H9 (cell line): ENCODE measurements around the gene NECTIN4. TPM values are rescaled to one million over a fixed set of nuclear protein-coding genes. Genes with fewer than 3 reads are reported as not detected.
"Not testable (repeated sequence)": the region's sequence is repeated elsewhere in the genome, so short reads cannot be mapped to it uniquely, and the experiment has no call there.

ENCODE experiments used
- DNase-seq: peaks from one replicate; pipeline ENCODE4 v3.0.0-alpha.2; 2017
- H2AFZ ChIP-seq: one replicate; pipeline ENCODE4 v1.6.1; 2013; ENCODE audit warnings: mild to moderate bottlenecking, low read length, control low read depth, moderate library complexity
- H2AK5ac ChIP-seq: 2 replicates; pipeline ENCODE4 v1.6.1; 2013; ENCODE audit warnings: low read length, control low read depth, mixed read lengths; ENCODE audit not compliant: insufficient read length
- H2BK120ac ChIP-seq: one replicate; pipeline ENCODE4 v1.6.1; 2013; ENCODE audit warnings: low read depth, mild to moderate bottlenecking, low read length, control low read depth, inconsistent platforms; ENCODE audit not compliant: poor library complexity, severe bottlenecking
- H2BK12ac ChIP-seq: 2 replicates; pipeline ENCODE4 v1.6.1; 2013; ENCODE audit warnings: low read length, control low read depth, mixed read lengths, low read depth; ENCODE audit not compliant: insufficient read length
- H2BK15ac ChIP-seq: 2 replicates; pipeline ENCODE4 v1.6.1; 2013; ENCODE audit warnings: low read depth, low read length, control low read depth
- H2BK20ac ChIP-seq: one replicate; pipeline ENCODE4 v1.6.1; 2013; ENCODE audit warnings: low read depth, mild to moderate bottlenecking, low read length, control low read depth, inconsistent platforms; ENCODE audit not compliant: poor library complexity, severe bottlenecking
- H2BK5ac ChIP-seq: 2 replicates; pipeline ENCODE4 v1.6.1; 2013; ENCODE audit warnings: low read length, control low read depth, mixed read lengths; ENCODE audit not compliant: insufficient read length
- H3K14ac ChIP-seq: 2 replicates; pipeline ENCODE4 v1.6.1; 2013; ENCODE audit warnings: low read length, control low read depth; ENCODE audit not compliant: insufficient read depth
- H3K18ac ChIP-seq: 2 replicates; pipeline ENCODE4 v1.6.1; 2013; ENCODE audit warnings: low read depth, mild to moderate bottlenecking, mixed read lengths, low read length, control low read depth; ENCODE audit not compliant: insufficient read length
- H3K23ac ChIP-seq: 2 replicates; pipeline ENCODE4 v1.6.1; 2013; ENCODE audit warnings: low read length, control low read depth, mixed read lengths, low read depth; ENCODE audit not compliant: insufficient read length
- H3K23me2 ChIP-seq: 2 replicates; pipeline ENCODE4 v1.6.1; 2013; ENCODE audit warnings: low read depth, mild to moderate bottlenecking, mixed read lengths, low read length, control low read depth; ENCODE audit not compliant: insufficient read length, poor library complexity, severe bottlenecking
- H3K27ac ChIP-seq: 2 replicates; pipeline ENCODE4 v1.5.1; 2013; ENCODE audit warnings: low read length, control low read depth, mixed read lengths, low read depth; ENCODE audit not compliant: insufficient read length
- H3K27me3 ChIP-seq: 2 replicates; pipeline ENCODE4 v1.6.1; 2013; ENCODE audit warnings: low read length, control low read depth, inconsistent platforms; ENCODE audit not compliant: insufficient read depth
- H3K4ac ChIP-seq: 2 replicates; pipeline ENCODE4 v1.6.1; 2013; ENCODE audit warnings: low read depth, mild to moderate bottlenecking, control low read depth, inconsistent platforms, low read length, moderate library complexity
- H3K4me1 ChIP-seq: 2 replicates; pipeline ENCODE4 v1.6.1; 2013; ENCODE audit warnings: low read length, control low read depth, inconsistent platforms; ENCODE audit not compliant: insufficient read depth
- H3K4me2 ChIP-seq: 2 replicates; pipeline ENCODE4 v1.6.1; 2013; ENCODE audit warnings: low read length, control low read depth, mixed read lengths; ENCODE audit not compliant: insufficient read length, insufficient read depth
- H3K56ac ChIP-seq: 2 replicates; pipeline ENCODE4 v1.6.1; 2013; ENCODE audit warnings: low read depth, mild to moderate bottlenecking, mixed read lengths, low read length, control low read depth; ENCODE audit not compliant: insufficient read length
- H3K79me1 ChIP-seq: 2 replicates; pipeline ENCODE4 v1.6.1; 2013; ENCODE audit warnings: low read depth, mild to moderate bottlenecking, moderate library complexity, low read length, control low read depth, inconsistent platforms; ENCODE audit not compliant: insufficient read depth, poor library complexity, severe bottlenecking
- H3K79me2 ChIP-seq: 2 replicates; pipeline ENCODE4 v1.6.1; 2013; ENCODE audit warnings: low read length, control low read depth, inconsistent platforms; ENCODE audit not compliant: insufficient read depth
- H3K9ac ChIP-seq: 2 replicates; pipeline ENCODE4 v1.6.1; 2013; ENCODE audit warnings: low read length, control low read depth, mixed read lengths; ENCODE audit not compliant: insufficient read length; ENCODE audit errors: extremely low read depth
- H3K9me3 ChIP-seq: one replicate; pipeline ENCODE4 v1.6.1; 2013; ENCODE audit warnings: low read depth, low read length, inconsistent platforms; ENCODE audit not compliant: control insufficient read depth
- H3T11ph ChIP-seq: one replicate; pipeline ENCODE4 v1.6.1; 2013; ENCODE audit warnings: mild to moderate bottlenecking, low read length, control low read depth, inconsistent platforms
- H4K20me1 ChIP-seq: one replicate; pipeline ENCODE4 v1.6.1; 2013; ENCODE audit not compliant: control insufficient read depth, insufficient read length, insufficient read depth
- H4K5ac ChIP-seq: 2 replicates; pipeline ENCODE4 v1.6.1; 2013; ENCODE audit warnings: low read depth, mild to moderate bottlenecking, mixed read lengths, low read length, control low read depth; ENCODE audit not compliant: insufficient read length
- H4K8ac ChIP-seq: replicated peaks from 2 replicates; pipeline ENCODE4 v1.6.1; 2013; ENCODE audit warnings: low read length, control low read depth, mixed read lengths, low read depth; ENCODE audit not compliant: insufficient read length
- H4K91ac ChIP-seq: 2 replicates; pipeline ENCODE4 v1.6.1; 2013; ENCODE audit warnings: low read depth, mild to moderate bottlenecking, moderate library complexity, mixed read lengths, low read length, control low read depth; ENCODE audit not compliant: insufficient read length
- H3K27ac Mint-ChIP-seq, 3 experiments: 2 replicates in 2 of 3; 3 replicates in 1 of 3; pipeline ENCODE4 v1.8.0; 2020 to 2021; ENCODE audit warnings: mixed read lengths in 3 of 3, mild to moderate bottlenecking in 1 of 3, moderate library complexity in 1 of 3
- H3K27me3 Mint-ChIP-seq: 2 replicates; pipeline ENCODE4 v1.8.0; 2021; ENCODE audit warnings: low read depth, mild to moderate bottlenecking, moderate library complexity, mixed read lengths
- H3K36me3 Mint-ChIP-seq, 3 experiments: 2 replicates in 2 of 3; 3 replicates in 1 of 3; pipeline ENCODE4 v1.8.0; 2020 to 2021; ENCODE audit warnings: low read depth in 3 of 3, mixed read lengths in 3 of 3; ENCODE audit not compliant: insufficient read depth in 1 of 3
- H3K4me1 Mint-ChIP-seq, 2 experiments: 2 replicates each; pipeline ENCODE4 v1.8.0; 2020; ENCODE audit warnings: mixed read lengths in 2 of 2
- H3K4me3 Mint-ChIP-seq, 2 experiments: 2 replicates in 1 of 2; 3 replicates in 1 of 2; pipeline ENCODE4 v1.8.0; 2020 to 2021; ENCODE audit warnings: mild to moderate bottlenecking in 2 of 2, mixed read lengths in 2 of 2, moderate library complexity in 1 of 2
- H3K9me3 Mint-ChIP-seq, 2 experiments: 2 replicates in 1 of 2; 3 replicates in 1 of 2; pipeline ENCODE4 v1.8.0; 2020; ENCODE audit warnings: mild to moderate bottlenecking in 2 of 2, mixed read lengths in 2 of 2, moderate library complexity in 1 of 2
- WGBS: extraction: QIAGEN DNeasy Blood & Tissue Kit; methylation state at CpG from one replicate; pipeline ENCODE4 v1.1.7; 2013; ENCODE audit warnings: missing lambda C conversion rate, low lambda C conversion rate, mixed read lengths; ENCODE audit not compliant: insufficient read length; ENCODE audit errors: extremely low coverage; 5-methylcytosine and 5-hydroxymethylcytosine counted together
- total RNA-seq: library from RNA; stranded (reverse); gene quantifications from 2 replicates; pipeline ENCODE4 v1.2.1, GENCODE V29; 2021
- TF ChIP-seq, protein P1 (sequence below): fragments of 200-600 bp; sonication (generic); conservative IDR thresholded peaks from 3 replicates; pipeline ENCODE4 v1.8.0; 2021; ENCODE audit warnings: antibody characterized with exemption, mild to moderate bottlenecking

The NECTIN4 gene
- total RNA-seq, 1 experiment from 2014 or later = 0.33 TPM

DNA sequence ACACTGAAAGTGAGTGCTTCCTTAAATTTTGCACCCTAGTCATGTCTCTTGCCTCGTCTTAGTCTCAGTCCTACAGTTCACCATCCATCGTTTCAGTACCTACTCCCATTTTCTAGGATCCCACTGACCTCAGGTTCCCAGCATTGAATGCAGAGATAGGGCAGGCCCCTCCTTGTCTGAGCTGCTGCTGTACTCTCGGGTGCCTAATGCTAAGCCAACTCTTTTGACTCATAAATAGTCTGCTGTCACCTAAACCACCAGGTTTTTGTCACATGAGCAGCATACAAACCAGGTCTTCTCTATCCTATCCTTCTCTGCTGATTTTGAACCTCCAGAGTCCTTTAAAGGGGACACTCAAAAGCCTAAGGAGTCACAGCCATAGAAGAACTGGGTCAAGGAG is 22.7 kb downstream of the NECTIN4 start:
- TF ChIP-seq, protein P1, sequence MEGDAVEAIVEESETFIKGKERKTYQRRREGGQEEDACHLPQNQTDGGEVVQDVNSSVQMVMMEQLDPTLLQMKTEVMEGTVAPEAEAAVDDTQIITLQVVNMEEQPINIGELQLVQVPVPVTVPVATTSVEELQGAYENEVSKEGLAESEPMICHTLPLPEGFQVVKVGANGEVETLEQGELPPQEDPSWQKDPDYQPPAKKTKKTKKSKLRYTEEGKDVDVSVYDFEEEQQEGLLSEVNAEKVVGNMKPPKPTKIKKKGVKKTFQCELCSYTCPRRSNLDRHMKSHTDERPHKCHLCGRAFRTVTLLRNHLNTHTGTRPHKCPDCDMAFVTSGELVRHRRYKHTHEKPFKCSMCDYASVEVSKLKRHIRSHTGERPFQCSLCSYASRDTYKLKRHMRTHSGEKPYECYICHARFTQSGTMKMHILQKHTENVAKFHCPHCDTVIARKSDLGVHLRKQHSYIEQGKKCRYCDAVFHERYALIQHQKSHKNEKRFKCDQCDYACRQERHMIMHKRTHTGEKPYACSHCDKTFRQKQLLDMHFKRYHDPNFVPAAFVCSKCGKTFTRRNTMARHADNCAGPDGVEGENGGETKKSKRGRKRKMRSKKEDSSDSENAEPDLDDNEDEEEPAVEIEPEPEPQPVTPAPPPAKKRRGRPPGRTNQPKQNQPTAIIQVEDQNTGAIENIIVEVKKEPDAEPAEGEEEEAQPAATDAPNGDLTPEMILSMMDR = no peak
- Mint-ChIP-seq H3K27ac (no peak overlapping the region), H3K27me3 (peaks cover 15% of the 10 kb centered on the region), H3K4me1 (peaks cover 18 to 19% of the 10 kb centered on the region in 2 experiments), H3K36me3 (no peaks in the 10 kb centered on the region), H3K9me3 (no peaks in the 10 kb centered on the region), H3K4me3 (no peak overlapping the region)
- H3K18ac ChIP-seq = no peak overlapping the region
- no peak overlapping the region for H2BK5ac ChIP-seq
- H3K9me3 ChIP-seq = no peaks in the 10 kb centered on the region
- H2BK120ac ChIP-seq = no peak overlapping the region
- no peak overlapping the region for H3K23ac ChIP-seq
- H3K14ac ChIP-seq = no peak overlapping the region
- no peak overlapping the region for H4K91ac ChIP-seq
- H3K27ac ChIP-seq = no peak overlapping the region
- H3K4me1 ChIP-seq = no peaks in the 10 kb centered on the region; the same call in 1 of the 2 replicates
- no peak overlapping the region for H2AK5ac ChIP-seq
- H2BK20ac ChIP-seq = no peak overlapping the region
- no peak overlapping the region for H4K8ac ChIP-seq
- no peak overlapping the region for H2BK12ac ChIP-seq
- no peaks in the 10 kb centered on the region for H3K79me2 ChIP-seq
- no peak overlapping the region for H2BK15ac ChIP-seq
- H3K4ac ChIP-seq = no peak overlapping the region
- no peaks in the 10 kb centered on the region for H3K23me2 ChIP-seq
- no peak overlapping the region for H4K5ac ChIP-seq
- no peak overlapping the region for H3K56ac ChIP-seq
- no peaks in the 10 kb centered on the region for H4K20me1 ChIP-seq
- H2AFZ ChIP-seq = no peak overlapping the region
- no CpG with 5 or more reads among the region's 3 CpGs for WGBS
- no peak overlapping the region for H3K4me2 ChIP-seq
- no peak overlapping the region for H3K9ac ChIP-seq
- H3K27me3 ChIP-seq = no peaks in the 10 kb centered on the region
- H3K79me1 ChIP-seq = no peaks in the 10 kb centered on the region
- H3T11ph ChIP-seq = no peak overlapping the region
- no peak for DNase-seq

DNA sequence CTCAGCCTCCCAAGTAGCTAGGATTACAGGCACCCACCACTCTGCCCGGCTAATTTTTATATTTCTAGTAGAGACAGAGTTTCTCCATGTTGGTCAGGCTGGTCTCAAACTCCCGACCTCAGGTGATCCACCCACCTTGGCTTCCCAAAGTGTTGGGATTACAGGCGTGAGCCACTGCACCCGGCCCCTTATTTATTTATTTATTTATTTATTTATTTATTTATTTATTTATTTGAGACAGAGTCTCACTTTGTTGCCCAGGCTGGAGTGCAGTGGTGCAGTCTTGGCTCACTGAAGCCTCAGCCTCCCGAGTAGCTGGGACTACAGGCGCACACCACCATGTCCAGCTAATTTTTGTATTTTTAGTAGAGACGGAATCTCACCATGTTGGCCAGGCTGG is 23.7 kb downstream of the NECTIN4 start:
- not testable (repeated sequence) for H4K20me1 ChIP-seq, H3K18ac ChIP-seq, H3K14ac ChIP-seq, H4K91ac ChIP-seq, H2BK5ac ChIP-seq, H2AFZ ChIP-seq, H3K9ac ChIP-seq, H2BK20ac ChIP-seq, H3T11ph ChIP-seq, H3K4me1 ChIP-seq, H2BK12ac ChIP-seq, H3K4me3 Mint-ChIP-seq, H3K23ac ChIP-seq, H3K9me3 Mint-ChIP-seq, H4K5ac ChIP-seq, H3K27ac ChIP-seq, H3K27ac Mint-ChIP-seq, H3K56ac ChIP-seq, H4K8ac ChIP-seq, H2BK15ac ChIP-seq, H3K36me3 Mint-ChIP-seq, H3K9me3 ChIP-seq, H3K4me2 ChIP-seq, H3K4ac ChIP-seq, H3K79me1 ChIP-seq, H3K79me2 ChIP-seq, H2BK120ac ChIP-seq, H3K27me3 ChIP-seq, H2AK5ac ChIP-seq, DNase-seq, H3K23me2 ChIP-seq
- WGBS = no CpG with 5 or more reads among the region's 7 CpGs
- peaks cover 16 to 19% of the 10 kb centered on the region in 2 experiments for H3K4me1 Mint-ChIP-seq
- H3K27me3 Mint-ChIP-seq = peaks cover 15% of the 10 kb centered on the region
